A549 (cell line): ENCODE data around the gene MESP2. TPM values are rescaled to one million over a fixed set of nuclear protein-coding genes. Genes with fewer than 3 reads are reported as not detected.

Experiments
- ATAC-seq, 2 experiments: fragments of 200-7000 bp in 1 of 2; fragments of >200 bp in 1 of 2; cut with Nextera tagmentation in 1 of 2; cut with Tn5 transposase in 1 of 2; 3 replicates each; pipeline versions ENCODE4 v1.8.0 to v1.9.1; 2018 to 2020; ENCODE audit warnings: mild to moderate bottlenecking in 1 of 2, moderate library complexity in 1 of 2
- CTCF ChIA-PET: fragments of 300-600 bp; sonication (Branson Sonifier 250); formaldehyde crosslinking; extraction: SDS; loops from one replicate; lab custom pipeline; 2021; ENCODE audit warnings: antibody characterized with exemption, inconsistent platforms; lab: Yijun Ruan, JAX
- POLR2A ChIA-PET: fragments of 350-600 bp; formaldehyde crosslinking; extraction: SDS; loops from one replicate; lab custom pipeline; 2021; ENCODE audit warnings: antibody characterized with exemption, inconsistent platforms; lab: Yijun Ruan, JAX
- DNase-seq, 2 experiments: peaks; one replicate each; pipeline versions ENCODE4 v3.0.0 to v3.0.0-alpha.2; 2011 to 2016; ENCODE audit warnings: low read depth in 1 of 2, low spot score in 1 of 2
- FAIRE-seq: peaks from 2 replicates; lab custom pipeline; 2011; peaks lifted over from hg19 to GRCh38; lab: Jason Lieb, UNC
- H3K27ac ChIP-seq, 2 experiments: fragments of >200 bp; sonication (Bioruptor Twin); formaldehyde crosslinking; 3 replicates each; pipeline ENCODE4 v1.5.1; 2016 to 2017
- H3K4me1 ChIP-seq: fragments of >200 bp; sonication (Bioruptor Twin); formaldehyde crosslinking; 3 replicates; pipeline ENCODE4 v1.6.1; 2016
- H3K4me2 ChIP-seq: fragments of >200 bp; sonication (Bioruptor Twin); formaldehyde crosslinking; 3 replicates; pipeline ENCODE4 v1.6.1; 2016
- H3K4me3 ChIP-seq: fragments of >200 bp; sonication (Bioruptor Twin); formaldehyde crosslinking; 3 replicates; pipeline ENCODE4 v1.5.1; 2016
- H3K9me3 ChIP-seq: fragments of >200 bp; sonication (Bioruptor Twin); formaldehyde crosslinking; 3 replicates; pipeline ENCODE4 v1.6.1; 2016
- BHLHE40 ChIP-seq: IDR thresholded peaks from 2 replicates; pipeline ENCODE4 v1.6.1; 2012; ENCODE audit warnings: low read depth, low read length, inconsistent platforms
- CBX8 ChIP-seq: fragments of 200-600 bp; sonication (generic); IDR thresholded peaks from 2 replicates; pipeline ENCODE4 v1.6.1; 2016
- CEBPB ChIP-seq, 2 experiments: fragments of >200 bp in 1 of 2; sonication (Bioruptor Twin) in 1 of 2; formaldehyde crosslinking in 1 of 2; IDR thresholded peaks; 2 replicates each; pipeline ENCODE4 v1.6.1; 2012 to 2016
- CHD4 ChIP-seq: fragments of 200-600 bp; sonication (generic); IDR thresholded peaks from 2 replicates; pipeline ENCODE4 v1.6.1; 2016; ENCODE audit warnings: antibody characterized with exemption, mild to moderate bottlenecking, borderline replicate concordance
- EHF ChIP-seq: fragments of 250-450 bp; sonication (Bioruptor Pico); IDR thresholded peaks from 2 replicates; pipeline ENCODE4 v1.5.0; 2020; ENCODE audit warnings: mild to moderate bottlenecking
- HMGXB4 ChIP-seq: fragments of 250-450 bp; sonication (Bioruptor Pico); IDR thresholded peaks from 2 replicates; pipeline ENCODE4 v1.5.0; 2021; ENCODE audit warnings: mild to moderate bottlenecking, moderate library complexity, borderline replicate concordance
- HOXA7 ChIP-seq: fragments of 250-450 bp; sonication (Bioruptor Pico); IDR thresholded peaks from 2 replicates; pipeline ENCODE4 v1.5.0; 2020; ENCODE audit warnings: mild to moderate bottlenecking, moderate library complexity
- HOXB13 ChIP-seq: fragments of 250-450 bp; sonication (Bioruptor Pico); IDR thresholded peaks from 2 replicates; pipeline ENCODE4 v1.5.0; 2020; ENCODE audit warnings: low read depth, mild to moderate bottlenecking, moderate library complexity
- JUNB ChIP-seq: fragments of >200 bp; sonication (Bioruptor Twin); formaldehyde crosslinking; IDR thresholded peaks from 2 replicates; pipeline ENCODE4 v1.6.1; 2016
- MYC ChIP-seq: IDR thresholded peaks from 2 replicates; pipeline ENCODE4 v1.6.1; 2012; ENCODE audit warnings: mild to moderate bottlenecking, inconsistent platforms, low read length, improper control_type of control experiment, borderline replicate concordance
- NFE2L2 ChIP-seq: fragments of 150-350 bp; conservative IDR thresholded peaks from 2 replicates; pipeline ENCODE4 v1.6.1; 2014; ENCODE audit warnings: low read length
- NPAS2 ChIP-seq: fragments of 250-450 bp; sonication (Bioruptor Pico); IDR thresholded peaks from 2 replicates; pipeline ENCODE4 v1.8.0; 2022; ENCODE audit warnings: mild to moderate bottlenecking, moderate library complexity, borderline replicate concordance
- NR3C1 ChIP-seq: fragments of >200 bp; sonication (Bioruptor Twin); formaldehyde crosslinking; IDR thresholded peaks from 3 replicates; pipeline ENCODE4 v1.6.1; 2017
- POLR2A ChIP-seq: IDR thresholded peaks from 2 replicates; pipeline ENCODE4 v1.6.1; 2012; ENCODE audit warnings: mild to moderate bottlenecking, low read length
- POLR2AphosphoS2 ChIP-seq: conservative IDR thresholded peaks from 2 replicates; pipeline ENCODE4 v1.6.1; 2012; ENCODE audit warnings: low read length, improper control_type of control experiment, inconsistent platforms
- RAD21 ChIP-seq, 2 experiments: fragments of >200 bp in 1 of 2; sonication (Bioruptor Twin) in 1 of 2; formaldehyde crosslinking in 1 of 2; IDR thresholded peaks in 1 of 2; conservative IDR thresholded peaks in 1 of 2; 2 replicates in 1 of 2; 3 replicates in 1 of 2; pipeline ENCODE4 v1.6.1; 2012 to 2018; ENCODE audit warnings: inconsistent platforms in 1 of 2
- RFX5 ChIP-seq: fragments of 450-650 bp; IDR thresholded peaks from 2 replicates; pipeline ENCODE4 v1.7.1; 2014; ENCODE audit warnings: antibody characterized with exemption, mild to moderate bottlenecking, moderate library complexity
- TP53 ChIP-seq: fragments of 250-450 bp; sonication (Bioruptor Pico); IDR thresholded peaks from 2 replicates; pipeline ENCODE4 v1.5.0; 2021; ENCODE audit warnings: mild to moderate bottlenecking, moderate library complexity
- USF2 ChIP-seq: fragments of 450-650 bp; IDR thresholded peaks from 2 replicates; pipeline ENCODE4 v1.6.1; 2014; ENCODE audit warnings: antibody characterized with exemption
- ZC3H11A ChIP-seq: fragments of 450-650 bp; IDR thresholded peaks from 2 replicates; pipeline ENCODE4 v1.6.1; 2014; ENCODE audit warnings: antibody characterized with exemption, mild to moderate bottlenecking
- ZFP36 ChIP-seq: fragments of 450-650 bp; IDR thresholded peaks from 2 replicates; pipeline ENCODE4 v1.6.1; 2014; ENCODE audit warnings: borderline replicate concordance; ENCODE audit not compliant: partially characterized antibody
- ZNF302 ChIP-seq: fragments of 250-450 bp; sonication (Bioruptor Pico); IDR thresholded peaks from 2 replicates; pipeline ENCODE4 v1.9.0; 2021; ENCODE audit warnings: inconsistent platforms, mild to moderate bottlenecking, moderate library complexity
- ZSCAN20 ChIP-seq: fragments of 250-450 bp; sonication (Bioruptor Pico); IDR thresholded peaks from 2 replicates; pipeline ENCODE4 v1.8.0; 2022; ENCODE audit warnings: mild to moderate bottlenecking, moderate library complexity
- WGBS: methylation state at CpG from one replicate; pipeline ENCODE4 v1.1.6; 2017; ENCODE audit errors: missing lambda C conversion rate; 5-methylcytosine and 5-hydroxymethylcytosine counted together
- polyA plus RNA-seq, 4 experiments: library from polyadenylated mRNA; depleted of rRNA in 3 of 4; stranded (reverse); fragments of >200 nt; fragmentation: RNase III in 1 of 4; extraction: RNeasy Plus Mini Kit Qiagen cat#74134 plus additional on column Dnase treatment in 1 of 4; gene quantifications; 2 replicates in 3 of 4; 3 replicates in 1 of 4; pipeline ENCODE4 v1.2.3, GENCODE V29; 2011 to 2017
- TF ChIP-seq, protein P1 (sequence below): IDR thresholded peaks from 2 replicates; pipeline ENCODE4 v1.6.1; 2012
- TF ChIP-seq, protein P2 (sequence below): fragments of >200 bp; sonication (Bioruptor Twin); formaldehyde crosslinking; IDR thresholded peaks from 2 replicates; pipeline ENCODE4 v1.6.1; 2016
- TF ChIP-seq, protein P3 (sequence below): fragments of 150-350 bp; IDR thresholded peaks from 2 replicates; pipeline ENCODE4 v1.6.1; 2014; ENCODE audit warnings: low read depth, mild to moderate bottlenecking, low read length

The MESP2 gene
- polyA plus RNA-seq, 2 of the 4 experiments (the other 2 are of a cell fraction) = 0.22 to 0.57 TPM

DNA sequence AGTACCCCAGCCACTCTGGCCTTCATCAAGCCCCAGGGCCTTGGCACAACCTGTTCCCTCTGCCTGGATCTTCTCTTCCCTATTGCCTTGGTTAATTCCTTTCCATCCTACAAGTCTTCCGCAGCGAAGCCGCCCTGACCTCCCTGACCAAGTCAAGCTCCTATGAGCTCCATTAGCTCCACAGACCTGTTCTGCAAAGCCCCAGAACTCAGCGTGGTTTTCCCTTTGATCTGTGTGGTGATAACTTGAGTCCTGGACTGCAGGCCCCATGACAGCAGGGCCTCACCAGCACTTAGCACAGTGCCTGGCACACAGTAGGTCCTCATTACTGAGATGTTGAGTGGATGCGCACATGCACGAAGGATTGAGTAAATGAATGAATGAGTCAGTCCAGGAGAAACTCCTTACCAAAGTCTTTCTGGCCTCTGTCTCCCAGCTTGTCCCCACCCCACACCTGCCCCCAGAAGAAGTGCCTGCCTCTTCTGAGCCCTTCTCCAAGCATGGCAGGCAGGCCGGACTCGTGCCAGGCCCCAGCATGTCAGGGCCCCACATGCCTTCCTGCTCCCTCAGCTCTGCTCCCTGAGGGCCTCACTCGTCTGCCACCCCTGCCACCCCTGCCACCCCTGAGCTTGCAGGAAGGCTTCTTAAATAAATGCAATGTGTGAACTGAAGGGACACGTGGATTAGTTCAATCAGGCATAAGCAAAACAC is 32.2 kb downstream of the MESP2 start (continued):
- TF ChIP-seq CBX8 (no peak), BHLHE40 (no peak), NPAS2 (CRISPR knock-in tag) (no peak)
- TF ChIP-seq, all 56 proteins: peak for 0

- 81% methylated on average over 8 of the region's 8 CpGs for WGBS
- Histone ChIP-seq H3K4me2 (no peak overlapping the region), H3K4me1 (peaks cover 29% of the 10 kb centered on the region), H3K27ac (peak overlapping the region in 1 of 2 experiments; percentile 36; a peak in 3 of 6 replicates), H3K4me3 (no peak overlapping the region), H3K9me3 (no peaks in the 10 kb centered on the region)
- TF ChIP-seq, protein P1, sequence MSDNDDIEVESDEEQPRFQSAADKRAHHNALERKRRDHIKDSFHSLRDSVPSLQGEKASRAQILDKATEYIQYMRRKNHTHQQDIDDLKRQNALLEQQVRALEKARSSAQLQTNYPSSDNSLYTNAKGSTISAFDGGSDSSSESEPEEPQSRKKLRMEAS = no peak
- TF ChIP-seq POLR2A = no peak
- TF ChIP-seq NFE2L2 = no peak
- TF ChIP-seq POLR2AphosphoS2 = no peak
- no peak for TF ChIP-seq USF2
- no peak for TF ChIP-seq ZNF302 (CRISPR knock-in tag)
- TF ChIP-seq EHF = no peak
- no peak for TF ChIP-seq ZC3H11A
- no peak for TF ChIP-seq NR3C1
- TF ChIP-seq, protein P2, sequence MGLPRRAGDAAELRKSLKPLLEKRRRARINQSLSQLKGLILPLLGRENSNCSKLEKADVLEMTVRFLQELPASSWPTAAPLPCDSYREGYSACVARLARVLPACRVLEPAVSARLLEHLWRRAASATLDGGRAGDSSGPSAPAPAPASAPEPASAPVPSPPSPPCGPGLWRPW = no peak
- no peak for TF ChIP-seq CBX8
- FAIRE-seq (no peak), ATAC-seq (no peak), DNase-seq (no peak)
- ChIA-PET CTCF (interaction anchor here (1.2 to 3.9 kb wide), 3 partner anchors 48 to 79 kb away, joined by 5 to 19 read pairs (median 8); no protein-coding TSS in a partner anchor), POLR2A (interaction anchor here (0.6 kb wide), 1 partner anchor 338 kb away, joined by 6 read pairs; no protein-coding TSS in a partner anchor)
Measured at GRCh38 chr15:89809093-89809786, 33.1 kb downstream of the MESP2 start.

DNA sequence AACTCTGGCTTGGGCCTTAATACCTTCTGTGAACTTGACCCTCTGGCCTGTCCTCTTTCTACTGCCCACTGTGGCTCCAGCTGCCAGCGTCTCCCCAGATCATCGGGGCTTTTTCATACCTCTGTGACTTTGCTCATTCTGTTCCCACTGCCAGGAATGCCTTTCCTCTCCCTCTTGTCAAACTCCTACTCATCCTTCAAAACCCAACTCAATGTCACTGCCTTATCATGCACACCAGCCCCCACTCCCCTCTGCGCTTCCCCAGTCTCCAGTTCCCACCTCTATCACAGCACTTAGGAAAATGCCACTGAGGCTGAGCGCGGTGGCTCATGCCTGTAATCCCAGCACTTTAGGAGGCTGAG is 33.6 kb downstream of the MESP2 start:
- WGBS = 97% methylated on average over 5 of the region's 5 CpGs
- no peak overlapping the region for H3K4me2 ChIP-seq
- ATAC-seq = no peak
- H3K27ac ChIP-seq = no peak overlapping the region
- DNase-seq = no peak
- CTCF ChIA-PET = interaction anchor here (2.0 to 3.8 kb wide), 2 partner anchors 37 to 49 kb away, joined by 8 to 12 read pairs; no protein-coding TSS in a partner anchor
- POLR2A ChIA-PET = interaction anchor here (0.6 kb wide), 1 partner anchor 338 kb away, joined by 6 read pairs; no protein-coding TSS in a partner anchor
- H3K9me3 ChIP-seq = no peaks in the 10 kb centered on the region
- H3K4me1 ChIP-seq = peaks cover 33% of the 10 kb centered on the region
- no peak overlapping the region for H3K4me3 ChIP-seq
- FAIRE-seq = no peak
- no peak for TF ChIP-seq ZFP36
- no peak for TF ChIP-seq HOXB13
- TF ChIP-seq HMGXB4 (CRISPR knock-in tag) = no peak
- TF ChIP-seq, protein P1 = no peak
- no peak for TF ChIP-seq TP53
- TF ChIP-seq, protein P3, sequence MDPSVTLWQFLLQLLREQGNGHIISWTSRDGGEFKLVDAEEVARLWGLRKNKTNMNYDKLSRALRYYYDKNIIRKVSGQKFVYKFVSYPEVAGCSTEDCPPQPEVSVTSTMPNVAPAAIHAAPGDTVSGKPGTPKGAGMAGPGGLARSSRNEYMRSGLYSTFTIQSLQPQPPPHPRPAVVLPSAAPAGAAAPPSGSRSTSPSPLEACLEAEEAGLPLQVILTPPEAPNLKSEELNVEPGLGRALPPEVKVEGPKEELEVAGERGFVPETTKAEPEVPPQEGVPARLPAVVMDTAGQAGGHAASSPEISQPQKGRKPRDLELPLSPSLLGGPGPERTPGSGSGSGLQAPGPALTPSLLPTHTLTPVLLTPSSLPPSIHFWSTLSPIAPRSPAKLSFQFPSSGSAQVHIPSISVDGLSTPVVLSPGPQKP = no peak
- no peak for TF ChIP-seq RFX5
- TF ChIP-seq ZC3H11A = no peak
- no peak for TF ChIP-seq HOXA7
- TF ChIP-seq CHD4 = no peak
- TF ChIP-seq CEBPB (IDR thresholded peaks at IDR 0.05) = no peak
- no peak for TF ChIP-seq MYC
- no peak for TF ChIP-seq BHLHE40
- TF ChIP-seq ZSCAN20 (CRISPR knock-in tag) = no peak
- no peak for TF ChIP-seq RAD21 (conservative IDR thresholded peaks at IDR 0.05 in 1 of 2, IDR thresholded peaks at IDR 0.05 in 1 of 2)
- TF ChIP-seq JUNB = no peak
